Measurements from ENCODE around the gene PSD2.

PSD2 gene

GRCh38 chr5:139851558-139851957, 56.0 kb downstream of the PSD2 start:
- TF ChIP-seq FOXP2 (optimal IDR thresholded peaks at IDR 0.05; ENCODE audit: borderline replicate concordance, extremely low read depth, extremely low read length, insufficient read depth) (no peak), POLR2AphosphoS5 (IDR thresholded peaks at IDR 0.05; ENCODE audit: low read depth, low read length) (no peak), SIN3A (IDR thresholded peaks at IDR 0.05; ENCODE audit: borderline replicate concordance, insufficient read depth, low read length) (no peak), TAF1 (IDR thresholded peaks at IDR 0.05; ENCODE audit: borderline replicate concordance, insufficient read depth, low read length) (no peak), REST (IDR thresholded peaks at IDR 0.05; ENCODE audit: insufficient read depth in 1 of 2, low read depth in 2 of 2, low read length in 2 of 2) (no peak)

GRCh38 chr5:139852696-139853095, 57.1 kb downstream of the PSD2 start:
- TF ChIP-seq REST (IDR thresholded peaks at IDR 0.05; ENCODE audit: insufficient read depth in 1 of 2, low read depth in 2 of 2, low read length in 2 of 2) (no peak), SIN3A (IDR thresholded peaks at IDR 0.05; ENCODE audit: borderline replicate concordance, insufficient read depth, low read length) (no peak), FOXP2 (optimal IDR thresholded peaks at IDR 0.05; ENCODE audit: borderline replicate concordance, extremely low read depth, extremely low read length, insufficient read depth) (no peak), POLR2AphosphoS5 (IDR thresholded peaks at IDR 0.05; ENCODE audit: low read depth, low read length) (no peak), TAF1 (IDR thresholded peaks at IDR 0.05; ENCODE audit: borderline replicate concordance, insufficient read depth, low read length) (no peak)

GRCh38 chr5:139854029-139854605, 58.5 kb downstream of the PSD2 start:
- no peak for TF ChIP-seq FOXP2 (optimal IDR thresholded peaks at IDR 0.05; ENCODE audit: borderline replicate concordance, extremely low read depth, extremely low read length, insufficient read depth)
- no peak for TF ChIP-seq POLR2AphosphoS5 (IDR thresholded peaks at IDR 0.05; ENCODE audit: low read depth, low read length)
- no peak for TF ChIP-seq SIN3A (IDR thresholded peaks at IDR 0.05; ENCODE audit: borderline replicate concordance, insufficient read depth, low read length)
- TF ChIP-seq REST (IDR thresholded peaks at IDR 0.05; ENCODE audit: insufficient read depth in 1 of 2, low read depth in 2 of 2, low read length in 2 of 2): no peak
- TF ChIP-seq TAF1 (IDR thresholded peaks at IDR 0.05; ENCODE audit: borderline replicate concordance, insufficient read depth, low read length): no peak

GRCh38 chr5:139854953-139855352, 59.3 kb downstream of the PSD2 start:
- TF ChIP-seq TAF1 (IDR thresholded peaks at IDR 0.05; ENCODE audit: borderline replicate concordance, insufficient read depth, low read length) (no peak), FOXP2 (optimal IDR thresholded peaks at IDR 0.05; ENCODE audit: borderline replicate concordance, extremely low read depth, extremely low read length, insufficient read depth) (no peak), SIN3A (IDR thresholded peaks at IDR 0.05; ENCODE audit: borderline replicate concordance, insufficient read depth, low read length) (no peak), REST (IDR thresholded peaks at IDR 0.05; ENCODE audit: insufficient read depth in 1 of 2, low read depth in 2 of 2, low read length in 2 of 2) (no peak), POLR2AphosphoS5 (IDR thresholded peaks at IDR 0.05; ENCODE audit: low read depth, low read length) (no peak)
